ENCODE measurements around the gene GOLGA6L22. TPM values are rescaled to one million over a fixed set of nuclear protein-coding genes. Genes with fewer than 3 reads are reported as not detected.
A peak's percentile ranks its signal among the peaks of the same experiment; 100 is the strongest.
"Not testable (repeated sequence)": the region's sequence is repeated elsewhere in the genome, so short reads cannot be mapped to it uniquely, and the experiment has no call there.

GOLGA6L22 gene
- total and polyA plus RNA-seq, 2 experiments from 2014 or later, result not detected

DNA sequence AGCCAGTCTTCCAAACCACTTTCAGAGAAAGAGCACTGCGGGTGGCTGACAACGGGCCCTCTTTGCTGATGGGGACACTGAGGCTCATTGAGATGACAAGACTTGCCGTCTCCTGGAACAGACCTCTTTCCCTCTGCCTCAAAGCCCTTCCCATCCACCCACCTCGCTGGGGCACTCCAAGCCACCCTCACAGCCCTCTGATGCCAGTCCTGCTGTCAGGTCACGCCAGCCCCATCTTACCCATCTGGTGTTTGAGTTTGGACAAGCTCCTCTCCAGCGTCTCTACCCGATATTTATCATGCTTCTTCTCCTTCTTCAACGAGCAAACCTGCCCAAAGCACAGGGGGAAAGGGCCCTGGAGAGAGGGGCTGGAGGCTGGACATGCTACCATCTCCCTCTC is 27.0 kb upstream of the GOLGA6L22 start:
- H3K9me2 ChIP-seq (ENCODE audit: insufficient read depth); H3K4me2 ChIP-seq (ENCODE audit: unreplicated experiment); H3K9ac ChIP-seq; in situ Hi-C loops (cut with MboI); H3K27ac ChIP-seq; H3K9me3 ChIP-seq (ENCODE audit: low read depth); H4K20me1 ChIP-seq (ENCODE audit: insufficient read depth); H3K27me3 ChIP-seq (replicated peaks; ENCODE audit: insufficient read depth); H3K4me3 ChIP-seq; H3F3A ChIP-seq (ENCODE audit: insufficient read depth); DNase-seq; H2AFZ ChIP-seq; H3K79me2 ChIP-seq (ENCODE audit: insufficient read depth); H3K36me3 ChIP-seq (ENCODE audit: low read depth); H3K4me1 ChIP-seq (ENCODE audit: insufficient read depth): not testable (repeated sequence)
- 42 to 50% methylated on average over 6 to 8 of the region's 8 CpGs for WGBS, 2 experiments (ENCODE audit: low coverage in 1 of 2, low lambda C conversion rate in 2 of 2, missing lambda C conversion rate in 2 of 2)

DNA sequence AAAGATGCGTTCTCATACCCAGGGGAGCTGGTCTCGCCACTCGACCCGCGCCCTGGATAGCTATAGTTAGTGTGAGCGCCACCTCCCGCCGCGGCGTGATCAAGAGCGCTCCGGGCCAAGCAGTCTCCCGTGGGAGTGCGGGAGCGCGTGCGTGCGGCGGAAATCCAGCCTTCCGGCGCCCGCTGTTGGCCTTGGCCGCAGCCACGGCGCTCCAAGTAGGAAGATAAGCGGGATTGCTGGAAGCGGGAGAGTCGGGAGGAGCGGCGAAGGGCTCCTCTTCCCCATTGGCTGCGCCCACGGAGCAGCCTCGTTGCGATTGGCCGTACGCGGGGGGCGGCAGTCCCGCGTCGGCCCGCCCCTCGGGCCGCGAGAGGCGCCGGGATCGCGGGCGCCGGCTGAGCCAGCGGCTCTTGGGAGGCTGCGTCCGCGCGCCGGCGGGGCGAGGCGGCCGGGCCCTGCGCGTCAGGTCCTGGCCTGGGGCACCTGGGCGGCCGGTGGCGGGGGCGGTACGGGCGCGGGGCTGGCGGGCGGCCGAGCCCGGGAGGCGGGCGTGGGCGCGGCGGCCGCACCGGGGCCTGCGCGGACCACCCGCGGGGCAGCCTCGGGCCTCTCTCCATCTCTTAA is 35.9 kb downstream of the GOLGA6L22 start:
- H3K4me2 ChIP-seq (ENCODE audit: unreplicated experiment); H3K9me2 ChIP-seq (ENCODE audit: insufficient read depth); H3K36me3 ChIP-seq (ENCODE audit: low read depth); H3K4me1 ChIP-seq (ENCODE audit: insufficient read depth); H3K9me3 ChIP-seq (ENCODE audit: low read depth); H4K20me1 ChIP-seq (ENCODE audit: insufficient read depth); H3K79me2 ChIP-seq (ENCODE audit: insufficient read depth); H2AFZ ChIP-seq; H3F3A ChIP-seq (ENCODE audit: insufficient read depth); in situ Hi-C loops (cut with MboI); H3K27ac ChIP-seq; H3K27me3 ChIP-seq (replicated peaks; ENCODE audit: insufficient read depth): not testable (repeated sequence)
- 1 to 3% methylated on average over 13 to 24 of the region's 86 CpGs for WGBS, 2 experiments (ENCODE audit: low coverage in 1 of 2, low lambda C conversion rate in 2 of 2, missing lambda C conversion rate in 2 of 2)
- Histone ChIP-seq H3K9ac (peak overlapping the region; percentile 64), H3K4me3 (peak overlapping the region; percentile 68)
- DNase-seq, result peak; percentile 75

DNA sequence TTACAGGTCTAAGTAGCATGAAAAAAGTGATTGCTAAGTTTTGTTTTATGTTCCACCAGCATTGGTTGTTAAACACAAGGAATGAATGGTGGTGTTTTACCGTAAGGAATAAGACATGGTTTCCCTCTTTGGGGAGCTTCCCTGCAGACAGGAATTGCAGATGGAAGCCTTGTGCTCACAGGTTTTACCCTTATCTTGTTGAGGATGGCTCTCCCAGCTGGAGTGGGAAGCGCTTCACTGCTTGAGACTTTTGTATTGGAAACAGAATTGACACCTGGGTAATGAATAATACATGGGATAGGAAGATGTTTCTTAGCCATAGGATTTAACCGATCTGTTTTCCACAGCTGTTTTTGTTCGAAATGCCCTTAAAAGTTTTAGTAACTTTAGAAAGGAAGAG is 38.5 kb downstream of the GOLGA6L22 start:
- H3K79me2 ChIP-seq (ENCODE audit: insufficient read depth); H3K4me2 ChIP-seq (ENCODE audit: unreplicated experiment); DNase-seq; H3K36me3 ChIP-seq (ENCODE audit: low read depth); H3K9ac ChIP-seq; H3K4me1 ChIP-seq (ENCODE audit: insufficient read depth); H3K27ac ChIP-seq; in situ Hi-C loops (cut with MboI); H4K20me1 ChIP-seq (ENCODE audit: insufficient read depth); H3K9me3 ChIP-seq (ENCODE audit: low read depth); H3F3A ChIP-seq (ENCODE audit: insufficient read depth); H2AFZ ChIP-seq; H3K9me2 ChIP-seq (ENCODE audit: insufficient read depth); H3K27me3 ChIP-seq (replicated peaks; ENCODE audit: insufficient read depth); H3K4me3 ChIP-seq: not testable (repeated sequence)
- WGBS, 2 experiments (ENCODE audit: low coverage in 1 of 2, low lambda C conversion rate in 2 of 2, missing lambda C conversion rate in 2 of 2), result 97 to 100% methylated on average over 2 of the region's 4 CpGs

DNA sequence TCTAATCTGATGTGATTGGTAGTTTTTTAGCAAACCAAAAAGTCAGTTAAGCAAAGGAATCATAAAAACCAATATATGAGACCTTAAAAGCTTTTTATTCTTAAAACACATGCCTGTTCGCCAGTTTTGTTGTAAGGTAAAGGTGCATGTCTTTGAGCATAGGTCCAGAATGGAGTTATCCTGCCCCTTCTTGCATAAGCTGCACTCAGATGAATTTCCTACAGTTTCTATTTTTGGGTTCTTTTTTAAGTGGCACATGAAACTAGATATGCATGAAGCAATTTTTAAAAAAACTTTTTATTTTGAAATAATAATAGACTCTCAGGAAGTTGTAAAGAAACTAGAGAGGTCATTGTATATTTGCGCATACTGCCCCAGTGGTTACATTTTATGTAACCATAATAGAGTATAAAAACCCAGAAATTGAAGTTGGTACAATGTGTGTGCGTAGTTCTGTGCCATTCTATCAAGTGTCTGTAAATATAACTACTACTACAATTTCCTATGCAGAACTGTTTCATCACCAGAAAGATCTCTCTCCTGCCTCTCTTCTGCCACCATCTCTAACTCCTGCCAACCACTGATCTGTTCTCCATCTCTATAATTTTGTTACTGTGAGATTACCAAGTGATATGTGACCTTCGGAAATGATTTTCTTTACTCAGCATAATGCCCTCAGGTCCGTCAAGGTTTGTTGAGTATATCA is 39.7 kb downstream of the GOLGA6L22 start:
- WGBS, 2 experiments (ENCODE audit: low coverage in 1 of 2, low lambda C conversion rate in 2 of 2, missing lambda C conversion rate in 2 of 2), result no CpG with 5 or more reads among the region's 5 CpGs
- H3K9me2 ChIP-seq (ENCODE audit: insufficient read depth); H3F3A ChIP-seq (ENCODE audit: insufficient read depth); DNase-seq; H3K4me1 ChIP-seq (ENCODE audit: insufficient read depth); H3K4me2 ChIP-seq (ENCODE audit: unreplicated experiment); H3K79me2 ChIP-seq (ENCODE audit: insufficient read depth); H3K36me3 ChIP-seq (ENCODE audit: low read depth); H3K27me3 ChIP-seq (replicated peaks; ENCODE audit: insufficient read depth); H2AFZ ChIP-seq; H3K9me3 ChIP-seq (ENCODE audit: low read depth); in situ Hi-C loops (cut with MboI); H3K9ac ChIP-seq; H4K20me1 ChIP-seq (ENCODE audit: insufficient read depth); H3K4me3 ChIP-seq; H3K27ac ChIP-seq: not testable (repeated sequence)

DNA sequence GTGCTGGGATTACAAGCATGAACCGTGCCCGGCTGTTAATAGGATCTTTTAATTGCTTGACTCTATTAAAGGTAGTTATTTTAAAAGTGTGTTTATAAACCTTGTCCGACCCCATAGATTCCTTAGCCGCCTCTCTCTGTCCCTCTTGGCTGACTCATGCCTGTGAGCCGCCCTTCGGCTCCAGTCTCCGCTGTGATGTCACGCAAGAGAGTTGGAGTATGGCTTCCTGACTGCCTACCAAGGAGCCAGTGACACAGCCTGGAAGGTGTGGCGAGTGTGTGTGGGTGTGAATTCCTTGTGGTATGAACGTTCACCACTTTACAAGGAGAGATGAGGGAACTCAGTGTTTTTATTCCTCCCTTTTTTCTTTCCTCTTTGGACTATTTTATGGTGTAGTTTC is 43.6 kb downstream of the GOLGA6L22 start:
- DNase-seq; H2AFZ ChIP-seq; H3K9ac ChIP-seq; H3K79me2 ChIP-seq (ENCODE audit: insufficient read depth); H3K4me2 ChIP-seq (ENCODE audit: unreplicated experiment); H3K9me3 ChIP-seq (ENCODE audit: low read depth); H4K20me1 ChIP-seq (ENCODE audit: insufficient read depth); H3K36me3 ChIP-seq (ENCODE audit: low read depth); H3K4me1 ChIP-seq (ENCODE audit: insufficient read depth); H3F3A ChIP-seq (ENCODE audit: insufficient read depth); H3K27ac ChIP-seq; in situ Hi-C loops (cut with MboI); H3K27me3 ChIP-seq (replicated peaks; ENCODE audit: insufficient read depth); H3K9me2 ChIP-seq (ENCODE audit: insufficient read depth); H3K4me3 ChIP-seq: not testable (repeated sequence)
- 92% methylated on average over 2 of the region's 10 CpGs; no CpG with 5 or more reads in 1 of the 2 experiments for WGBS, 2 experiments (ENCODE audit: low coverage in 1 of 2, low lambda C conversion rate in 2 of 2, missing lambda C conversion rate in 2 of 2)

DNA sequence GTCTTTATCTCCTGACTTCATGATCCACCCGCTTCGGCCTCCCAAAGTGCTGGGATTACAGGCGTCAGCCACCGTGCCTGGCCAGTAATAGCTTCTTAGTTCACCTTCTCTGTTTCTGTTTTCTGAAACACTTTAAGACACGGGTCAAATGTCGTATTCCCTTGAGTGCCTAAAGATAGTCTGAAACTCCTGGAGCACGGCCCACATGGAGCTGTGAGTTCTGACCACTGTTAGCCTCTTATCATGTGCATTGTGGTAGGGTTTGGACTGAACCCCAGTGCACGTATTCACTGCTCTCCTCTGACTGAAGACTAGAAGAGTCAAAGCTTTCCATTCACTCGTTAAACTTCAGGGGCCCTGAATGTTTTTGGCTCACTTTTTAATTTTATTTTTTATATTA is 48.3 kb downstream of the GOLGA6L22 start:
- H3F3A ChIP-seq (ENCODE audit: insufficient read depth); H3K36me3 ChIP-seq (ENCODE audit: low read depth); H2AFZ ChIP-seq; H3K79me2 ChIP-seq (ENCODE audit: insufficient read depth); H3K9me2 ChIP-seq (ENCODE audit: insufficient read depth); H3K27ac ChIP-seq; H3K4me3 ChIP-seq; H3K27me3 ChIP-seq (replicated peaks; ENCODE audit: insufficient read depth); H3K9me3 ChIP-seq (ENCODE audit: low read depth); in situ Hi-C loops (cut with MboI); H3K4me1 ChIP-seq (ENCODE audit: insufficient read depth); H4K20me1 ChIP-seq (ENCODE audit: insufficient read depth); H3K4me2 ChIP-seq (ENCODE audit: unreplicated experiment); H3K9ac ChIP-seq; DNase-seq: not testable (repeated sequence)
- WGBS, 2 experiments (ENCODE audit: low coverage in 1 of 2, low lambda C conversion rate in 2 of 2, missing lambda C conversion rate in 2 of 2), result 82 to 84% methylated on average over 6 to 7 of the region's 9 CpGs

DNA sequence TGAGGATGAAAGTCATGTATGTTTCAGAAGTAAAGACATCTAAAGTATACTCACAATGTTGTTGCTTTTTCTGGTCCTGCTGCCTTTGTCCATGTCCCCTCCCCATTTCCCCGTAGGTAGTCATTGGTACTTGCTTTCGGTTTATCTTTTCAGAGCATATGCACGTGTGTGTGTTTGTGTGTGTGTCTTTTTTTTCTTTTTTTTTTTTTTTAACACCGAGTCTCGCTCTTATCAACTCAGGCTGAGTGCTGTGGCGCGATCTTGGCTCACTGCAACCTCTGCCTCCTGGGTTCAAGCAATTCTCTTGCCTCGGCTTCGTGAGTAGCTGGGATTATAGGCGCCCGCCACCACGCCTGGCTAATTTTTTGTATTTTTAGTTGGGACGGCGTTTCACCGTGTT is 57.4 kb downstream of the GOLGA6L22 start:
- H3K27me3 ChIP-seq (replicated peaks; ENCODE audit: insufficient read depth); H3K27ac ChIP-seq; H2AFZ ChIP-seq; H3K4me1 ChIP-seq (ENCODE audit: insufficient read depth); H3K4me3 ChIP-seq; H3K4me2 ChIP-seq (ENCODE audit: unreplicated experiment); in situ Hi-C loops (cut with MboI); H3K9me3 ChIP-seq (ENCODE audit: low read depth); DNase-seq; H3K9ac ChIP-seq; H3K9me2 ChIP-seq (ENCODE audit: insufficient read depth); H3F3A ChIP-seq (ENCODE audit: insufficient read depth); H3K36me3 ChIP-seq (ENCODE audit: low read depth); H3K79me2 ChIP-seq (ENCODE audit: insufficient read depth); H4K20me1 ChIP-seq (ENCODE audit: insufficient read depth): not testable (repeated sequence)
- WGBS, 2 experiments (ENCODE audit: low coverage in 1 of 2, low lambda C conversion rate in 2 of 2, missing lambda C conversion rate in 2 of 2), result 92% methylated on average over 7 of the region's 15 CpGs; no CpG with 5 or more reads in 1 of the 2 experiments
